Mesenchymal stem cell (in vitro differentiated cells and primary cell): Measurements from ENCODE around the gene ITGA1.

Source experiments
- DNase-seq: peaks from one replicate; pipeline ENCODE4 v3.0.0-alpha.2; 2013
- H2AFZ ChIP-seq: one replicate; pipeline ENCODE4 v1.6.1; 2013; ENCODE audit warnings: low read depth, mild to moderate bottlenecking, control low read depth, inconsistent platforms, low read length, moderate library complexity
- H2AK5ac ChIP-seq: 2 replicates; pipeline ENCODE4 v1.6.1; 2013; ENCODE audit warnings: low read length, moderate library complexity, mild to moderate bottlenecking, inconsistent platforms; ENCODE audit not compliant: severe bottlenecking
- H2BK120ac ChIP-seq: one replicate; pipeline ENCODE4 v1.6.1; 2013; ENCODE audit warnings: low read depth, mild to moderate bottlenecking, inconsistent platforms, low read length, moderate library complexity
- H2BK12ac ChIP-seq, 2 experiments: one replicate each; pipeline ENCODE4 v1.6.1; 2013; ENCODE audit warnings: inconsistent platforms in 2 of 2, low read length in 2 of 2, mild to moderate bottlenecking in 2 of 2, moderate library complexity in 2 of 2, control low read depth in 1 of 2
- H2BK15ac ChIP-seq: one replicate; pipeline ENCODE4 v1.6.1; 2013; ENCODE audit warnings: mild to moderate bottlenecking, low read depth, inconsistent platforms; ENCODE audit not compliant: poor library complexity, severe bottlenecking
- H2BK5ac ChIP-seq: 2 replicates; pipeline ENCODE4 v1.6.1; 2013; ENCODE audit warnings: low read depth, mild to moderate bottlenecking, low read length, control low read depth, inconsistent platforms; ENCODE audit not compliant: poor library complexity, severe bottlenecking
- H3K14ac ChIP-seq, 2 experiments: one replicate each; pipeline ENCODE4 v1.6.1; 2013; ENCODE audit warnings: inconsistent platforms in 2 of 2, low read length in 2 of 2, control low read depth in 1 of 2, mild to moderate bottlenecking in 1 of 2, moderate library complexity in 1 of 2
- H3K18ac ChIP-seq, 2 experiments: one replicate each; pipeline ENCODE4 v1.6.1; 2013; ENCODE audit warnings: inconsistent platforms in 2 of 2, low read length in 2 of 2, control low read depth in 1 of 2, low read depth in 1 of 2, mild to moderate bottlenecking in 1 of 2
- H3K23ac ChIP-seq, 2 experiments: one replicate each; pipeline ENCODE4 v1.6.1; 2013; ENCODE audit warnings: inconsistent platforms in 2 of 2, low read length in 2 of 2, mild to moderate bottlenecking in 2 of 2, moderate library complexity in 2 of 2, control low read depth in 1 of 2
- H3K27ac ChIP-seq: 2 replicates; pipeline ENCODE4 v1.5.1; 2013; ENCODE audit warnings: mild to moderate bottlenecking, moderate library complexity, low read length, control low read depth, inconsistent platforms; ENCODE audit not compliant: poor library complexity, severe bottlenecking
- H3K27me3 ChIP-seq, 2 experiments: 2 replicates each; pipeline versions ENCODE4 v1.6.1 to v1.7.0; 2013; ENCODE audit warnings: low read length in 2 of 2, mild to moderate bottlenecking in 2 of 2, moderate library complexity in 2 of 2, control low read depth in 1 of 2, inconsistent platforms in 1 of 2; ENCODE audit not compliant: control insufficient read depth in 1 of 2, insufficient read depth in 1 of 2
- H3K36me3 ChIP-seq, 2 experiments: 2 replicates each; pipeline versions ENCODE4 v1.6.1 to v1.7.0; 2013; ENCODE audit warnings: low read length in 2 of 2, control low read depth in 1 of 2, inconsistent platforms in 1 of 2, low read depth in 1 of 2, mild to moderate bottlenecking in 1 of 2; ENCODE audit not compliant: insufficient read depth in 2 of 2, control insufficient read depth in 1 of 2
- H3K4ac ChIP-seq, 2 experiments: one replicate each; pipeline ENCODE4 v1.6.1; 2013; ENCODE audit warnings: inconsistent platforms in 2 of 2, low read length in 2 of 2, mild to moderate bottlenecking in 2 of 2, moderate library complexity in 2 of 2, control low read depth in 1 of 2, low read depth in 1 of 2
- H3K4me1 ChIP-seq: 2 replicates; pipeline ENCODE4 v1.6.1; 2013; ENCODE audit warnings: low read depth, low read length, control low read depth; ENCODE audit not compliant: control insufficient read depth, insufficient read depth
- H3K4me2 ChIP-seq: 2 replicates; pipeline ENCODE4 v1.6.1; 2013; ENCODE audit warnings: low read length, mild to moderate bottlenecking, inconsistent platforms; ENCODE audit not compliant: poor library complexity, severe bottlenecking
- H3K4me3 ChIP-seq, 2 experiments: 2 replicates each; pipeline versions ENCODE4 v1.5.1 to v1.7.0; 2013; ENCODE audit warnings: low read length in 2 of 2, mild to moderate bottlenecking in 2 of 2, control low read depth in 1 of 2, low read depth in 1 of 2; ENCODE audit not compliant: insufficient read depth in 1 of 2
- H3K79me1 ChIP-seq: replicated peaks from 2 replicates; pipeline ENCODE4 v1.6.1; 2013; ENCODE audit warnings: mild to moderate bottlenecking, control low read depth, low read length, inconsistent platforms; ENCODE audit not compliant: poor library complexity, severe bottlenecking
- H3K9ac ChIP-seq: 2 replicates; pipeline ENCODE4 v1.7.0; 2013; ENCODE audit warnings: mild to moderate bottlenecking, low read length, moderate library complexity
- H3K9me3 ChIP-seq: 2 replicates; pipeline ENCODE4 v1.7.0; 2013; ENCODE audit warnings: mild to moderate bottlenecking, low read length; ENCODE audit not compliant: control insufficient read depth
- H4K8ac ChIP-seq: one replicate; pipeline ENCODE4 v1.6.1; 2013; ENCODE audit warnings: inconsistent platforms, mild to moderate bottlenecking, low read length, moderate library complexity
- H4K91ac ChIP-seq: one replicate; pipeline ENCODE4 v1.6.1; 2013; ENCODE audit warnings: mild to moderate bottlenecking, low read length, inconsistent platforms
- WGBS: methylation state at CpG from one replicate; pipeline ENCODE4 v1.1.7; 2013; ENCODE audit warnings: mixed read lengths; 5-methylcytosine and 5-hydroxymethylcytosine counted together

The ITGA1 gene

GRCh38 chr5:52854301-52854700, 66.6 kb downstream of the ITGA1 start:
- Histone ChIP-seq H2BK12ac (no peak overlapping the region), H2BK120ac (no peak overlapping the region), H3K4me2 (no peak overlapping the region), H3K27me3 (peaks cover 0 to 4% of the 10 kb centered on the region in 2 experiments), H3K4ac (no peak overlapping the region), H3K23ac (no peak overlapping the region), H3K9me3 (no peaks in the 10 kb centered on the region), H3K18ac (no peak overlapping the region), H4K8ac (no peak overlapping the region), H3K36me3 (no peaks in the 10 kb centered on the region), H2BK5ac (no peak overlapping the region), H4K91ac (no peak overlapping the region), H3K4me1 (peaks cover 5% of the 10 kb centered on the region), H3K14ac (no peak overlapping the region), H3K79me1 (no peaks in the 10 kb centered on the region), H3K9ac (peak overlapping the region; percentile 42), H2BK15ac (no peak overlapping the region), H3K27ac (no peak overlapping the region), H2AFZ (no peak overlapping the region), H2AK5ac (no peak overlapping the region), H3K4me3 (peak overlapping the region in 1 of 2 experiments; percentile 20)
- DNase-seq = no peak
- no CpG with 5 or more reads among the region's 2 CpGs for WGBS

- H3K36me3 ChIP-seq = no peaks in the 10 kb centered on the region
- H4K8ac ChIP-seq = no peak overlapping the region
- H3K4ac ChIP-seq = no peak overlapping the region
- WGBS = 83% methylated on average over 1 of the region's 2 CpGs
- no peak overlapping the region for H2AFZ ChIP-seq
- no peaks in the 10 kb centered on the region for H3K79me1 ChIP-seq
- H4K91ac ChIP-seq = no peak overlapping the region
- H2AK5ac ChIP-seq = no peak overlapping the region
- H2BK15ac ChIP-seq = no peak overlapping the region
- peaks cover 0 to 4% of the 10 kb centered on the region in 2 experiments for H3K27me3 ChIP-seq
- no peak overlapping the region for H3K4me3 ChIP-seq
- no peak overlapping the region for H2BK5ac ChIP-seq
- H3K9me3 ChIP-seq = no peaks in the 10 kb centered on the region
- H3K18ac ChIP-seq = peak overlapping the region in 1 of 2 experiments; percentile 11
- no peak overlapping the region for H3K14ac ChIP-seq
- peaks cover 5% of the 10 kb centered on the region for H3K4me1 ChIP-seq
- no peak for DNase-seq
- H3K23ac ChIP-seq = no peak overlapping the region
- no peak overlapping the region for H3K9ac ChIP-seq
- H2BK120ac ChIP-seq = no peak overlapping the region
- H2BK12ac ChIP-seq = no peak overlapping the region
- H3K27ac ChIP-seq = no peak overlapping the region
- no peak overlapping the region for H3K4me2 ChIP-seq
These were observed 67.2 kb downstream of the ITGA1 start for GRCh38 chr5:52854949-52855348.

- Histone ChIP-seq H2BK5ac (peak overlapping the region; percentile 81), H3K79me1 (no peaks in the 10 kb centered on the region), H4K8ac (no peak overlapping the region), H2BK12ac (peak overlapping the region in 1 of 2 experiments; percentile 94), H3K9me3 (no peaks in the 10 kb centered on the region), H2AFZ (no peak overlapping the region), H2BK15ac (peak overlapping the region; percentile 96), H3K4ac (no peak overlapping the region), H3K14ac (no peak overlapping the region), H3K27me3 (peaks cover 0 to 4% of the 10 kb centered on the region in 2 experiments), H3K18ac (no peak overlapping the region), H4K91ac (no peak overlapping the region), H3K4me2 (no peak overlapping the region), H2AK5ac (no peak overlapping the region), H3K23ac (no peak overlapping the region), H2BK120ac (no peak overlapping the region), H3K4me3 (no peak overlapping the region), H3K4me1 (peaks cover 5% of the 10 kb centered on the region), H3K9ac (no peak overlapping the region), H3K36me3 (no peaks in the 10 kb centered on the region), H3K27ac (peak overlapping the region; percentile 94)
- WGBS = 58% methylated on average over 3 of the region's 3 CpGs
- peak; percentile 62 for DNase-seq
These were observed 68.8 kb downstream of the ITGA1 start for GRCh38 chr5:52856564-52856963.

- Histone ChIP-seq H3K4me2 (no peak overlapping the region), H2BK12ac (no peak overlapping the region), H3K4me3 (no peak overlapping the region), H3K79me1 (no peaks in the 10 kb centered on the region), H3K27ac (peak overlapping the region; percentile 32), H3K4ac (no peak overlapping the region), H3K23ac (no peak overlapping the region), H3K9me3 (no peaks in the 10 kb centered on the region), H2AK5ac (no peak overlapping the region), H3K4me1 (peaks cover 6% of the 10 kb centered on the region), H3K9ac (no peak overlapping the region), H4K91ac (no peak overlapping the region), H3K36me3 (no peaks in the 10 kb centered on the region), H3K18ac (no peak overlapping the region), H2AFZ (no peak overlapping the region), H4K8ac (no peak overlapping the region), H3K27me3 (no peaks in the 10 kb centered on the region), H2BK5ac (no peak overlapping the region), H3K14ac (no peak overlapping the region), H2BK15ac (no peak overlapping the region), H2BK120ac (no peak overlapping the region)
- 0% methylated on average over 2 of the region's 2 CpGs for WGBS
- peak; percentile 94 for DNase-seq
These were observed 71.9 kb downstream of the ITGA1 start for GRCh38 chr5:52859628-52860027.
